DND-41 (cell line): ENCODE data around the gene ZNF883.

ENCODE experiments used
- ATAC-seq: fragments of 200-7000 bp; cut with Tn5 transposase; 3 replicates; pipeline ENCODE4 v1.9.1; 2021; ENCODE audit warnings: low read depth; ENCODE audit not compliant: insufficient read depth
- DNase-seq: peaks from one replicate; pipeline ENCODE4 v3.0.0-alpha.2; 2020
- H2AFZ ChIP-seq: 2 replicates; pipeline ENCODE4 v1.6.0; 2012; ENCODE audit warnings: low read depth, low read length
- H3K27ac ChIP-seq: 2 replicates; pipeline ENCODE4 v1.5.1; 2012; ENCODE audit warnings: low read length, inconsistent platforms
- H3K27me3 ChIP-seq: fragments of 200-600 bp; sonication (generic); 2 replicates; pipeline ENCODE4 v1.6.0; 2012; ENCODE audit warnings: low read length, mild to moderate bottlenecking, inconsistent platforms; ENCODE audit not compliant: insufficient read depth, poor library complexity
- H3K36me3 ChIP-seq: 2 replicates; pipeline ENCODE4 v1.5.1; 2012; ENCODE audit warnings: low read length, inconsistent platforms; ENCODE audit not compliant: insufficient read depth
- H3K4me1 ChIP-seq: 2 replicates; pipeline ENCODE4 v1.5.1; 2012; ENCODE audit warnings: mild to moderate bottlenecking, low read length; ENCODE audit not compliant: insufficient read depth
- H3K4me2 ChIP-seq: 2 replicates; pipeline ENCODE4 v1.6.0; 2012; ENCODE audit warnings: mild to moderate bottlenecking, moderate library complexity, low read length, inconsistent platforms; ENCODE audit not compliant: insufficient read depth
- H3K4me3 ChIP-seq, 2 experiments: fragments of 200-600 bp in 1 of 2; shearing (Covaris generic) in 1 of 2; 2 replicates each; pipeline ENCODE4 v1.5.1; 2012 to 2016; ENCODE audit warnings: inconsistent platforms in 2 of 2, low read length in 2 of 2, mild to moderate bottlenecking in 2 of 2, low read depth in 1 of 2, moderate library complexity in 1 of 2
- H3K79me2 ChIP-seq: 2 replicates; pipeline ENCODE4 v1.6.0; 2012; ENCODE audit warnings: low read length, inconsistent platforms; ENCODE audit not compliant: insufficient read depth
- H3K9ac ChIP-seq: 2 replicates; pipeline ENCODE4 v1.6.0; 2012; ENCODE audit warnings: low read depth, mild to moderate bottlenecking, inconsistent platforms, low read length, moderate library complexity
- H3K9me3 ChIP-seq: 2 replicates; pipeline ENCODE4 v1.5.1; 2012; ENCODE audit warnings: low read length, moderate library complexity, mild to moderate bottlenecking, inconsistent platforms; ENCODE audit not compliant: insufficient read depth, severe bottlenecking
- H4K20me1 ChIP-seq: 2 replicates; pipeline ENCODE4 v1.6.0; 2012; ENCODE audit warnings: low read length; ENCODE audit not compliant: insufficient read depth
- EZH2 ChIP-seq: IDR thresholded peaks from 3 replicates; pipeline ENCODE4 v1.6.1; 2012; ENCODE audit warnings: borderline replicate concordance, low read depth, mild to moderate bottlenecking, moderate library complexity, low read length, inconsistent platforms; ENCODE audit not compliant: severe bottlenecking
- TF ChIP-seq, protein P1 (sequence below): IDR thresholded peaks from 2 replicates; pipeline ENCODE4 v1.5.1; 2012; ENCODE audit warnings: borderline replicate concordance, low read length, moderate library complexity, mild to moderate bottlenecking; ENCODE audit not compliant: poor library complexity, severe bottlenecking; ENCODE audit errors: extremely low read depth

ZNF883 gene

GRCh38 chr9:113018247-113018646 lies 6.3 kb upstream of the ZNF883 start:
- Histone ChIP-seq H3K4me1 (no peaks in the 10 kb centered on the region), H3K36me3 (no peaks in the 10 kb centered on the region), H4K20me1 (no peaks in the 10 kb centered on the region), H3K4me3 (no peak overlapping the region), H3K9me3 (no peaks in the 10 kb centered on the region), H3K79me2 (no peaks in the 10 kb centered on the region), H3K27me3 (no peaks in the 10 kb centered on the region), H3K4me2 (no peak overlapping the region), H2AFZ (no peak overlapping the region), H3K9ac (no peak overlapping the region), H3K27ac (no peak overlapping the region)
- DNase-seq = no peak
- no peak for ATAC-seq
- no peak for TF ChIP-seq EZH2
- TF ChIP-seq, protein P1, sequence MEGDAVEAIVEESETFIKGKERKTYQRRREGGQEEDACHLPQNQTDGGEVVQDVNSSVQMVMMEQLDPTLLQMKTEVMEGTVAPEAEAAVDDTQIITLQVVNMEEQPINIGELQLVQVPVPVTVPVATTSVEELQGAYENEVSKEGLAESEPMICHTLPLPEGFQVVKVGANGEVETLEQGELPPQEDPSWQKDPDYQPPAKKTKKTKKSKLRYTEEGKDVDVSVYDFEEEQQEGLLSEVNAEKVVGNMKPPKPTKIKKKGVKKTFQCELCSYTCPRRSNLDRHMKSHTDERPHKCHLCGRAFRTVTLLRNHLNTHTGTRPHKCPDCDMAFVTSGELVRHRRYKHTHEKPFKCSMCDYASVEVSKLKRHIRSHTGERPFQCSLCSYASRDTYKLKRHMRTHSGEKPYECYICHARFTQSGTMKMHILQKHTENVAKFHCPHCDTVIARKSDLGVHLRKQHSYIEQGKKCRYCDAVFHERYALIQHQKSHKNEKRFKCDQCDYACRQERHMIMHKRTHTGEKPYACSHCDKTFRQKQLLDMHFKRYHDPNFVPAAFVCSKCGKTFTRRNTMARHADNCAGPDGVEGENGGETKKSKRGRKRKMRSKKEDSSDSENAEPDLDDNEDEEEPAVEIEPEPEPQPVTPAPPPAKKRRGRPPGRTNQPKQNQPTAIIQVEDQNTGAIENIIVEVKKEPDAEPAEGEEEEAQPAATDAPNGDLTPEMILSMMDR = no peak

GRCh38 chr9:113012492-113012891 lies 500 bp upstream of the ZNF883 start:
- Histone ChIP-seq H3K9ac (no peak overlapping the region), H3K79me2 (no peaks in the 10 kb centered on the region), H3K4me3 (no peak overlapping the region), H2AFZ (no peak overlapping the region), H3K9me3 (no peaks in the 10 kb centered on the region), H3K4me1 (no peaks in the 10 kb centered on the region), H3K36me3 (no peaks in the 10 kb centered on the region), H3K4me2 (no peak overlapping the region), H3K27ac (no peak overlapping the region), H3K27me3 (no peaks in the 10 kb centered on the region), H4K20me1 (no peaks in the 10 kb centered on the region)
- DNase-seq = no peak
- no peak for TF ChIP-seq EZH2
- TF ChIP-seq, protein P1 = no peak
- no peak for ATAC-seq

- Histone ChIP-seq H3K36me3 (no peaks in the 10 kb centered on the region), H2AFZ (no peak overlapping the region), H3K4me3 (no peak overlapping the region), H3K9me3 (no peaks in the 10 kb centered on the region), H4K20me1 (no peaks in the 10 kb centered on the region), H3K27me3 (no peaks in the 10 kb centered on the region), H3K79me2 (no peaks in the 10 kb centered on the region), H3K4me2 (no peak overlapping the region), H3K27ac (no peak overlapping the region), H3K4me1 (no peaks in the 10 kb centered on the region), H3K9ac (no peak overlapping the region)
- TF ChIP-seq EZH2 = no peak
- TF ChIP-seq, protein P1 = no peak
- DNase-seq = no peak
- ATAC-seq = no peak
Observed at GRCh38 chr9:113005777-113006176, 6.2 kb downstream of the ZNF883 start.

- TF ChIP-seq, protein P1 = no peak
- no peak for TF ChIP-seq EZH2
- Histone ChIP-seq H2AFZ (no peak overlapping the region), H3K36me3 (no peaks in the 10 kb centered on the region), H3K4me1 (no peaks in the 10 kb centered on the region), H3K4me2 (no peak overlapping the region), H3K9ac (no peak overlapping the region), H3K79me2 (no peaks in the 10 kb centered on the region), H3K27me3 (no peaks in the 10 kb centered on the region), H3K4me3 (no peak overlapping the region), H3K27ac (no peak overlapping the region), H4K20me1 (no peaks in the 10 kb centered on the region), H3K9me3 (peaks cover 20% of the 10 kb centered on the region)
- ATAC-seq (no peak), DNase-seq (no peak)
Observed at GRCh38 chr9:112997236-112997941, 14.6 kb downstream of the ZNF883 start.
